Activated effector memory CD4-positive, alpha-beta T cell treated with Interleukin-2 at 50 U/mL for 16 hours (primary cell): ENCODE results near the gene EDEM2.
"Not testable (repeated sequence)": the region's sequence is repeated elsewhere in the genome, so short reads cannot be mapped to it uniquely, and the experiment has no call there.

Experiments
- DNase-seq: peaks from one replicate; pipeline ENCODE4 v3.0.0-alpha.2; 2020

EDEM2 gene

DNA sequence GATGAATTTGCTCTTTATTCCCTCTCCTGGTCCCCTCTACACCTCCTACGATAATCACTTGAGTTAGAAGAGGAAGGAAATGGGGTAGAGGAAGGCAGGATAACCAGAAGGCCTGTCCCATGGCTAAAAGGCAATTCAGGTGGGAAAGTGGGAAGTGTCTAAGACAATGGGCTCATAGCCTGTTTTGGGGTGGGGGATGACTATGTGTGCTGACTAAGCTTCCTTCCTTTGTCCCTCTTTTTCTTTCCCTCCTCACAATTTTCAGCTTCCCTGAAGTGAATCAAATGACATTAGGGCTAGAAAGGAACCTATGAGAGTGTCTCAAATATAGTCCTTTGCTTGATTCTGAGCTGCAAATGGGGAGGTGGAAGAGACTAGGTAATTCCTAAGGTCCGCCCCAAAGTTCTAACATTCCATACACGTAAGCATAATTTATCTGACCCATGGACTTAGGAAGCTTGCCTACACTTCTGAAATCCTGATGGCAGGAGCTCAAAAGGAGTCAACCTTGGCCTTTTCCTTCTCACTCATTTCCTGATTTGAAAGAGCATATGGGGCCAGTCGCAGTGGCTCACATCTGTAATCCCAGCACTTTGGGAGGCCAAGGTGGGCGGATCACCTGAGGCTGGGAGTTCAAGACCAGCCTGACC is 24.3 kb downstream of the EDEM2 start:
- no peak for DNase-seq

DNA sequence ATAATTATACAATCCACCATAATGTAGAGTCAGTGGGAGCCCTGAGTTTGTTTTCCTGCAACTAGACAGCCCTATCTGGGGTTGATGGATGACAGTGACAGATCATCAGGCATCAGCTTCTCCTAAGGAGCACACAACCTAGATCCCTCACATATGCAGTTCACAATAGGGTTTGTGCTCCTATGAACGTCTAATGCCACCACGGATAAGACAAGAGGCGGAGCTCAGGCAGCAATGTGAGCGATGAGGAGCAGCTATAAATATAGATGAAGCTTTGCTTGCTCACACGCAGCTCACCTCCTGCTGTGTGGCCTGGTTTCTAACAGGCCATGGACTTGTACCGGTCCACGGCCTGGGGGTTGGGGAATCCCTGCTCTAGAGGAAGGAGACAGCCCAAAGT is 25.9 kb downstream of the EDEM2 start:
- no peak for DNase-seq

DNA sequence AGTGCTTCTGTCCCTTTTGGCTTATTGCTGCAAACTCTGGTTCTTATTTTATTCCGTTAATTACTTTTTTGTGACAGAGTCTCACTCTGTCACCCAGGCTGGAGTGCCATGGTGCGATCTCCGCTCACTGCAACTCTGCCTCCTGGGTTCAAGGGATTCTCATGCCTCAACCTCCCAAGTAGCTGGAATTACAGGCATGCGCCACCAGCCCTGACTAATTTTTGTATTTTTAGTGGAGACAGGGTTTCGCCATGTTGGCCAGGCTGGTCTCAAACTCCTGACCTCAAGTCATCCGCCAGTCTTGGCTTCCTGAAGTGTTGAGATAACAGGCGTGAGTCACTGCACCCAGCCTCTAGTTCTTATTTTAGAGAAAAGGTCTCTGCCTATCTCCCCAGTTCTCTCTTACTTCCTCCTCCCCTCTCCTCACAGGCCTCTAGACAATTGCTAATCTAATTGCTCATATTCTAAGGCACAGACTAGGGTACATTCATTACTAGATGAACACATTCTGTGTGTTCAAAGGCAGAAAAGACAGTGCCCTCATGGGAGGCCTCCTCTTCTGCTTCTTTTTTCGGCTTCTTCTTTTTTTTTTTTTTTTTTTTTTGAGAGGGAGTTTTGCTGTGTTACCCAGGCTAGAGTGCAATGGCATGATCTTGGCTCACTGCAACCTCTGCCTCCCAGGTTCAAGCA is 27.0 kb downstream of the EDEM2 start:
- DNase-seq = no peak

DNA sequence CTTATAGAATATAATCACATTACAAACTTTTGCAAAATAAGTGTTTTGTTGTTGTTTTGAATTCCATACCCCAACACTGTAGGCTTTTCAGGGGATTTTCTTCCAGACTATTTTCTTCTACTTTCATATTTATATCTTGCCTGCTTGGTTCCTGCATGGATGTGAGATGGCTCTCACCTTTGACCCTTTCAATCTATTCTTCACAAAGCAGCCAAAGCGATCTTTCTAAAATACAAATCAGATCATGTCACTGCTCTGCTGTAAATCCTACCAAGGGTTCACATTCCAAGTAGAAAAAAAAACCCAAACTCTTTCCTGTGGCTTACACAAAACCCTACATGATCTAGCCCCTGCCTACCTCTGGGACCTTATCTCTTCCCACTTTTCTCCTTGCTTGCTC is 29.5 kb downstream of the EDEM2 start:
- no peak for DNase-seq

DNA sequence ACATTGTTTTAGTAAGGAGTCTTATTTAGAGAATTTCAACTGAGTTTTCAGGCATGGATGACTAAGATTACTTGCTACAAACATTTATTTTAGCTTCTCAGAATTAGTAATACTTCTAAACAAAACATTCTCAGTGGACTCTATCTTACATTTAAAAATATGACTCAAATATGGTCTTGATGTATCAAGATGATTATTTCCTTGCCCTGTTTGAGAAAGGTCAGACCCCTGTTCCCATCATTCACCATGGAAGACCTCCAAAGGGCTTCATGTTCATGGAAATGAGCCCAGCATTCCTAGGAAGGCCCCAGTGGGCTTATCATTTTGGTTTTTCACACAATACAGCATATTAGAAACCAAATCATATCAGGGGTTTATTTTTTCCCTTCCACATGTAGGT is 29.9 kb downstream of the EDEM2 start:
- DNase-seq = no peak

DNA sequence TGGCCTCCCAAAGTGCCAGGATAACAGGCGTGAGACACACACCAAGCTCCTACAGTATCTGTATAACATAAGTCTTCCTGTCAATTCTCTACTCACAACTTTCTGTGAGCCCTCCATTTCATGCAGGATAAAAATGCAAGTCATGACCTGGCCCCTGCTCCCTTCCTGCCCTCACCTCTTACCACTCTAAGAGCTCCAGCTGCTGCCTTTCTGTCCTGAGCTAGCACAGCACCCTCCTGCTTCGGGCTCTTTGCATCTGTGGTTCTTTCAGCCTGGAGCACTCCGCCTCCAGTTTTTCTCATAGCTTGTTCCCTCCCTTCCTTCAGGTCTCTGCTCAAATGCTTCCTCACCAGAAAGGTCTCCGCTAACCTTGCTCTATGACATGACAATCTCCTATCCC is 30.9 kb downstream of the EDEM2 start:
- DNase-seq = no peak

DNA sequence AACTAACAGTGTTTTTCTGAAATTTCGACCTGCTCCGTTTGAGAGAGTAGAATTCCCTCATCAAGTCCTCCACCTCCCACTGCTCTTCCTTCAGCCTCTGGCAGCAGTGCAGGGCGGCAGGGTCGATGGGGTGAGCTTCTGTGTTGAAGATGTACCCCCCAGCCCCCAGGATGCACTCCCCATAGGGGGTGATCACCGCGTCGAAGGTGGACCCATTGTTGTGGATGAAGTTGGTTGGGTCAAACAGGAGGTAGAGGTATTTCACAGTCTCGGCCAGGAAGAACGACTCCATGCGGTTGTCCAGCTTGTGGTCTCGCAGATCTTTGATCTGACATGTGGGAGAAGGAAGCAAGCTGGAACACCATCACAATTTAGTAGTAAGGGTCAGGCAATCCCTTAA is 31.5 kb downstream of the EDEM2 start:
- DNase-seq = no peak

DNA sequence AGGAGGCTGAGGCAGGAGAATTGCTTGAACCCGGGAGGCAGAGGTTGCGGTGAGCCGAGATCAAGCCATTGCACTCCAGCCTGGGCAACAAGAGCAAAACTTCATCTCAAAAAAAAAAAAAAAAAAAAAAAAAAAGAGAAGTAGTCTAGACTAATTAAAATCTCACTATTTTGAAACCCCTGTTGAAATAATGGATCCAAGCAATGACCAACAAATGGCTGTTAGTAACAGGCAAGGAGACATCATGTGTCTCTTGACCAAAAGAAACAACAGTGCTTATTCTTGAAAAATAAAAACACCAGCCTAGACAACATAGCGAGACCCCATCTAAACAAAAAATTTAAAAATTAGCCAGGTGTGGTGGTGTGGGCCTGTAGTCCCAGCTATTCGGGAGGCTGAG is 34.9 kb downstream of the EDEM2 start:
- not testable (repeated sequence) for DNase-seq

DNA sequence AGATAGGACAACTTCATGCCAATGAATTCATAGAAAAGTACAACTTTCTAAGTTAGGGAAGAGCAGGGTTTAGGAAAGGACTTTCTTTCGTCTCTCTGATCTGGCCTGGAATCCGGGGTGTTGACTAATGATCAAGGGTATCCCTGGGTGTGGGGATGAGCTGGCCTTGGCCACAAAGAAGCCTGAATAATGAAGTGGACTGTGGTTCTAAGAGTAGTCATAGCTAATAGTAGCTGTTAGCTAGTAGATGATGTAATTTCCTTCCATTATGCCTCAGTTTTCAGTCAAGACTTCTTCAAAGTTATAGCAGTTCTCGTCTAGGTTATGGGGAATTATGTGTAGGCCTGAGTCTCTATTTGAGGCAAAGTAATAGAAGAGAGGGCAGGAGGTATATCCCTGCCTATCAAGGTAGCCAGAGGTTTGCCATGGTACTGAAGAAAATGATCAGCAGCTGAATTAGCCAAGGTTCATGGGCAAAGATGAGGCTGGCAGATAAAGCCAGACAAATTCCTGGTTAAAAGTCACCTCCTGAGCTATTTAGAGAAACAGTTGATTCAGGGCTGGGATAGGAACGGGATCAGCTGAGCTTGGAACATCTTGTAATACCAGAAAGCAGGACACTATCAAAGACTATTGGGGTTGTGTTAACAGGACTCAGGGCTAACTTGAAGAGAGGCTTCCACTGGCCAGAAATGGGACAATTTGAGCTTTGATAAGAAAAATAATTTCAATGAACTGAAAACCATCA is 35.8 kb downstream of the EDEM2 start:
- no peak for DNase-seq

DNA sequence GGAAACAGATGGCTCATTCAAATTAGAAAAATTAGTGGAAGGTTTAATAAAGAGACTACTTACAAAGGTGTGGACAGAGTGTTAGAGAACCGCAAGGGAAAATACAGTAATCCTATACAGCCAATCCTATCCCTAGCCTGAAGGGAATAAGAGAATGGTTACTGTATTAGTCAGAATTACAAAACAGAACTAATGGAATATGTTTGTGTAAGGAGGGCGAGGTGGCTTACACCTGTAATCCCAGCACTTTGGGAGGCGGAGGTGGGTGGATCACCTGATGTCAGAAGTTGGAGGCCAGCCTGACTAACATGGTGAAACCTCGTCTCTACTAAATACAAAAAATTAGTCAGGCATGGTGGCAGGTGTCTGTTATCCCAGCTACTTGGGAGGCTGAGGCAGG is 38.2 kb downstream of the EDEM2 start:
- DNase-seq = no peak

DNA sequence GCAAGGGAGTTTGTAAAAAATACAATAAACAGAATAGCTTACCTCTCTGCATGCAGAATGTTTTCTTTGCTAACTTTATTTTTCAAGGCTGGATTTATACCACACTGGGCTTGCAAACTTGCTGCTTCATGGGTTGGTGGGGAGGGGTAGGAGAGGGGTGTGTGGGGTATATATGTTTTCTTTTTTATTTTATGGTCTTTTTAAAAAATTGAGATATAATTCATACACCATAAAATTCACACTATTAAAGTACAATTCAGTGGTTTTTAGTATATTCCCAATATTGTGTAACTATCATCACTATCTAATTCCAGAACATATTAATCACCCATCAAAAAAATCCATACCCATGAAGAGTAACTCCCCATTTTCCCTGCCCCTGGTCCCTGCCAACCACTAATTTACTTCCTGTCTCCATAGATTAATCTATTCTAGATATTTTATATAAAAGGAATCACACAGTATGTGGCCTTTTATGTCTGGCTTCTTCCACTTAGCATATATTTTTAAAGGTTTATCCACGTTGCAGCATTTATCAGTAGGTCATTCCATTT is 40.2 kb downstream of the EDEM2 start:
- no peak for DNase-seq

DNA sequence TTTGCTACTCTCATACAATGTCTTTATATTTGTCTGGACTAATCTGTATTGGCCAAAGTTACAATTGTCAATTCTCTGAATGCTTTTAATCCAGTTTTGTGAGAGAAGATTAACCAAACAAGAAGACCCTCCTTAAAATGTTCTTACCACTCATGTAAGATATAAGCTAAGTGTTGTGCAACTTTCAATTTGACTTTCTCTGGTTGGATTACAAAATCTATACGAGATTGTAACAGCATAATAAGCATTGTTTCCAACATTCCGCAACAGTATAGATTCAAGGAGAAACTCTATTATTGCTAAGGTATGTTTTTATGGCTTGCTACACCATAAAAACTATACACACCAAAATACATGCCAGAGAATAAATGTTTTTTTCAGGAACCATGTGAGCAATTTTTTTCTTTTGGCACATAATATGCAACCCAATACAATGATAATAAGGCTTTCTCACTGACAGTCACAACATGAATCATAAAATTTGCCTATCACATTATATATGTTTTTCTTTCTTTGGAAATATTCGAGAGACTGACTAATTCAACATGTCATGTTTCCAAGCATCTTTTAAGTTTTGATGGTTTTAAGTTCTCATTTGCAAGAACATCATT is 42.3 kb downstream of the EDEM2 start:
- DNase-seq = no peak

DNA sequence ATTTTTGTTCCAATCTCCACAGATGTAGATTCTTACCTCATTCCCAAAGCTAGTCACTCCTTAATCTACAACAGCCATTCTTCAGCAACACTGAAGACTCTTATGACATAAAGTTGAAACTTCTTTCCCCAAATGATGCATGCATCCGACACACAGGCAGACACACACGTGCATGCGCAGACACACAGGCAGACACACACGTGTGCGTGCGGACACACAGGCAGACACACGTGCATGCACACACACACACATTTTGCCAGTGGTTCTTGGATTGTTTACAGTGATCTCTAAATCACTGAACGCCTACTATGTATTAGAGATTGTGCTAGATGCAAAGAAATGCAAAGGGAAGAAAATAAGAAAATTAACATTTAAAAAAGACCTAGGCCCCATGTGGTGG is 45.5 kb downstream of the EDEM2 start:
- no peak for DNase-seq

DNA sequence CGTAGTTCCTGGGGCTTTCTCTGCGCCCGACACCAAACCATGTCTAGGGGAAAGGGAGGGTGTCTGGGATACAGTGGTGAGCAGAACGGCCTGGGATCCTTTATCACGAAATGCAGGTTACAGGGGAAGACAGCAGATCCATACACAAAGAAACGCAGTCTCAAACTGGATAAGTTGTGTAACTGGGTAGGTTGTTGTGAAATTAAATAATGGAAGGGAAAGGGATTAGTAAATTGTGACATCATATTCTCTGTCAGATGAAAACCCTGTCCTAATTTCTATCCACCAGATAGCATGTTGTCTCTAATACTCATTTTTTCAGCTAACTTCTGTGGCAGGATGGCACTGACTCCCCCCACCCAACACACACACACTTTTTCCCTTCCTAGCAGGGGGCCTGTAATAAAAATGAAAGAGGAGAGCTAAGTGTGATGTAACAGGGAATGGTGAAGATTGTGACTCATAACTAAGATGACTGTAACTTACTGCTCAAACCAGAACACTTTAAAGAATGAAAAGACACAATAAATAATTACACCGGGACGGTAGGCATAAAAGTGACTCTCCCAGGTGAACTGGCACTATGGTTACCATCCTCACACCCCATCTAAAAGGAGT is 53.8 kb downstream of the EDEM2 start:
- no peak for DNase-seq

DNA sequence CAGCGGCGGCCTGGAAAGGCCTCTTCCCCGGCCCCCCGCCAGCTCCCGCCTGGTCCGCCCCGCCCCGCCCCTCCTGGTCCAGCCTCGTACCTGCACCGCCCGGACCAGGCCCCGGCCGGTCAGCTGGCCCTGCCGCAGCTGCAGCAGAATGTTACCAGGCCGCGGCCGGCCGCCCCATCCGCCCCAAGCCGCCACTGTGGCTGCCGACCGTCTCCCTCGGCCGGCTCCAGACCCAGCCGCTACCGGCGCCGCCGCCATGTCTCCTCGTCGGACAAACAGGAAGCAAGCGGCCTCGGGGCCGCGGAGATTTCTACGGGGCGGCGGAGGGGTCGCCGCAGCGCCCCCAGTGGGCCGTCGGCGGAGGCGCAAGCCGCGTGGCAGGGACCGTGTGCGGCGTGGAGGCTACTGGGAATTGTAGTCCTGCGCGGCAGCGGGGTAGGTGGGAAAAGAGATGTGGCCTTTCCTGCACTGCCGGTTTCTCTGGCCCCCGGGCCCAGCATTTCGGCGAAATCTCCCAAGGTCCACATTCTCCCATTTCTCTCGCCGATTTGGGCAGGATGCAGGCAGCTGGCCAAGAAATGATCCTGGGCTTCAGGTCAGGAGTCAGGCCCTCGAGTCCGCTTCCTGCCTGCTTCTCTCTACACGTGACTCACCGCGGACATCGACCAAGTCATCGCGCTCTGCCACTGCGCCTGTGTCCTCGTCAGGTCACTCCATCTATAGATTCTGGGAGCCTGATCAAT is 54.4 kb downstream of the EDEM2 start, which contains the start of gene TRPC4AP:
Gene TRPC4AP (minus strand): TSS at position 284 of the 743 bp plus-strand sequence. CDS start 26 bp downstream, at position 258.
- DNase-seq = peak; percentile 84

DNA sequence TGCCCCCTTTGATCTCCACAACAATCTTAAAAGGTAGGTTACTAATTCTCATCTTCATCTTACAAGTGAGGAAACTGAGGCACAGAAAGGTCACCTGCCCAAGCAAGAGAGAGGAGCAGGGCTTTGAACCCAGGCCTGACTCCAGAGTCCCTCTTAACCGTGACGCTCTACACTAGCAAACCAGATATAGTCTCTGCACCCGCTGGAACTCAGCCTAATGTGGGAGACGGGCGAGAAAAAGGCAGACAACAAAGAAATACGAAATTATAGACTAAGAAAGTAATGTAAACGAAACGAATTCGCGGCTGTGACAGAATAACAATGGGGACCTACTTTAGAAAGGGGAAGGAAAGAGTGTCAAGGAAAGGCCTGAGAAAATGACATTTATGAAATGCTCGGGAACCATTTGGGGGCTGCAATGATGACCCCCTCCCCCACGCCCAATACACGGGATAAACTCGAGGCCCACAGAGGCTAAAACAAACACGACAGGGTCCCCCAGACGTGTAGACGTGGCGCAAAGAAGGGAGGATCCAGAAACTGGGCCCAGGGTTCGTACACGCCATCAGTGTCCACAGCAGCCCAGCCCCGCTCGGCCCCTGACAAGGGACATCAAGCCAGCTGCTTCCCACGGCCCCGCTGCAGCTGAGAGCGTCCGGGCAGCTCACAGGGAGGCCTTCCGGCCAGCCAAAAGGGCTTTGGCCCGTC is 55.2 kb downstream of the EDEM2 start:
- no peak for DNase-seq

DNA sequence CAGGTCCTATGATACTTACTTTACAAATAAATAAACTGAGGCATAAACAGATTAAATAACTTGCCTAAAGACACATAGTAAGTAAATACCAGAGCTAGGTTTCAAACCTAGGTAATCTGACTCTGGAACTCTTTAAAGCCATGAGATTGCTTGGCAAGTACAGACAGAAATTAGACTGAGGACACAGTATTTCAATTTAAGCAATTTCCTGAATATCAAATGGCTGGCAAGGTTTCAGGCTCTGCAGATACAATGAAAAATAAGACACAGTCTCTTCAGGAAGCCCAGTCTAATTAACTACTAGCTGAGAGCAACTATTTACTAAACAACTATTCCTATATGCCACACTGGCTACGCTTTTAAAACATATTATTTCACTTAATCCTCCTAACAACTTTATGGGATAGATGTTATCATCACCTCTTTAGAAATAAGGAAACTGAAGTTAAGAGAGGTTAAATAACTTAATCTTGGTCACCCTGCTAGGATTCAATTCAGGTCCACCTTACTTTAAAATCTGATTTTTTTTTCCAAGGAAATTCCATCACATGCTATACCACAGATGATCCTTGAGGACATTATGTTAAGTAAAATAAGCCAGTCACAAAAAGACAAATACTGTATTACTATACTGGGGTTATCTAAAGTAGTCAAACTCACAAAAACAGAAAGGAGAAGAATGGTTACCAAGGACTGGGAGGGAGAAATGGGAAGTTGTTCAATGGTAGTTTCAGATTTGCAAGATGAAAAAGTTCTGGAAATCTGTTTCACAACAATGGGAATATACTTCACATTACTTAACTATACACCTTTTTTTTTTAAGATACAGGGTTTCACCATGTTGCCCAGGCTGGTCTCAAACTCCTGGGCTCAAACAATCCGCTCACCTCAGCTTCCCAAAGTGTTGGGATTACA is 58.6 kb downstream of the EDEM2 start:
- no peak for DNase-seq

DNA sequence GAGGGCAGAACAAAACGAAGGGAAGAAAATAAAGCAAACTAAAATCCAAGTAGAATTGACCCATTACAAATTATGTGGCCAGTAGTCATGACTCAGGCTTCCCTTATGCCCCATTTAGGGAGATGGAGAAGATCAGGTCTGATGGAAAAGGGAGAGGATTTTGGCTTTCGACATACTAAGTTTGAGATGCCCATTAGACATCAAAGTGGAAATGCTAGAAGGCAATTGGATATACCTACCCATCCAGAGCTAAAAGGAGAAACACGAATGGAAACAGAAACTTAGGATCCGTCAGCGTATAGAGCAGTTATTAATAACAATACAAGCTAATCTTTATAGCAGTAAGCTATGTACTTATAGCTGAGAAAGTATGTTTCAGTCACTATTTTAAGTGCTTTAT is 59.3 kb downstream of the EDEM2 start:
- DNase-seq = no peak

DNA sequence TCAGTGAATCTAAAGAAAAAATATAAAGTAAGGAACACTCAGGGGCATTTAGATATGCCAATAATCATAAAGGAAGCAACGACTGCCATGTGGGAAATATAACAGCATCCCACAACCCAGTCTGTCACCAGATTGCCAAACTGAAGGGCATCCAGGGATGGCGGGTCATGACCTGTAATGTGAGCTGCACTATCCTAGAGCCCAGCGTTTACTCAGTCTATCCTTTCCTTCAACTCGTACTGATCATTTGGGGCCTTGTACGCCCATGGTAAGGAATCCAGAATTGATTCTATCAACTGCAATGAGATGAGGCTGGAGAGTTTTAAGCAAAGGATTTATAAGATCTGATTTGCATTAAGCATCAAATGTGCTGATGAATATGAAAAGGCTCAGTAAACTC is 59.8 kb downstream of the EDEM2 start:
- DNase-seq = no peak

DNA sequence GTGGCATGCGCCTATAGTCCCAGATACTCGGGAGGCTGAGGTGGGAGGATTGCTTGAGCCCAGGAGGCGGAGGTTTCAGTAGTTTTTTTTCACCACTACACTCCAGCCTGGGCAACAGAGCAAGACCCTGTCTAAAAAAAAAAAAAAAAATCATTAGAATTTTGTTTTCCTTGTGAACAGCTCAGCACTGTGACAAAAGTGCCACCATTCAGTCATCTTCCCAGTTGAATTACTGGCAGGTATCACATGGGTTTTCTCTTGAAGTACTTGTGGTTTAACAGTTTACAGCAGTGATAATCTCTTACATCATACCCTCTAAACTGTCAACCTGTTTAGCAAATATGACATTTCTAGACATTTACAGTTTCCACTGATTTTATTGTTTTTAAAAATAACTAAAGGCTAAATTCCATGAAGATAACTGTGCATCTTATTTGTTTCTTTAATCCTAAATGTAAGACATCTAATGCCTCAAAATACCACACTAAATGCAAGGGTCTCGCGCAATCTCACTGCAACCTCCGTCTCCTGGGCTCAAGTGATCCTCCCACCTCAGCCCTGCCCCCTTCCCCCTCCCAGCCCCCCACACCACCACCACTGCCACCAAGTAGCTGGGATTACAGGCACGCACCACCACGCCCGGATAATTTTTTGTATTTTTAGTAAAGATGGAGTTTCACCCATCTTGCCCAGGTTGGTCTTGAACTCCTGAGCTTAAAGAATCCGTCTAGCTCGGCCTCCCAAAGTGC is 61.5 kb downstream of the EDEM2 start:
- DNase-seq = no peak
